D721Med (cell line): ENCODE results near the gene RAB3GAP2.
A peak's percentile ranks its signal among the peaks of the same experiment; 100 is the strongest.

ENCODE experiments used
- DNase-seq: peaks from one replicate; pipeline ENCODE4 v3.0.0; 2011; ENCODE audit warnings: low spot score; ENCODE audit not compliant: insufficient read length
- FAIRE-seq: peaks from 2 replicates; lab custom pipeline; 2011; peaks lifted over from hg19 to GRCh38; lab: Jason Lieb, UNC
- TF ChIP-seq, protein P1 (sequence below): IDR thresholded peaks from 2 replicates; pipeline ENCODE4 v1.5.1; 2012; ENCODE audit warnings: mild to moderate bottlenecking, control low read depth; ENCODE audit not compliant: insufficient read depth; ENCODE audit errors: missing control alignments

Gene RAB3GAP2

DNA sequence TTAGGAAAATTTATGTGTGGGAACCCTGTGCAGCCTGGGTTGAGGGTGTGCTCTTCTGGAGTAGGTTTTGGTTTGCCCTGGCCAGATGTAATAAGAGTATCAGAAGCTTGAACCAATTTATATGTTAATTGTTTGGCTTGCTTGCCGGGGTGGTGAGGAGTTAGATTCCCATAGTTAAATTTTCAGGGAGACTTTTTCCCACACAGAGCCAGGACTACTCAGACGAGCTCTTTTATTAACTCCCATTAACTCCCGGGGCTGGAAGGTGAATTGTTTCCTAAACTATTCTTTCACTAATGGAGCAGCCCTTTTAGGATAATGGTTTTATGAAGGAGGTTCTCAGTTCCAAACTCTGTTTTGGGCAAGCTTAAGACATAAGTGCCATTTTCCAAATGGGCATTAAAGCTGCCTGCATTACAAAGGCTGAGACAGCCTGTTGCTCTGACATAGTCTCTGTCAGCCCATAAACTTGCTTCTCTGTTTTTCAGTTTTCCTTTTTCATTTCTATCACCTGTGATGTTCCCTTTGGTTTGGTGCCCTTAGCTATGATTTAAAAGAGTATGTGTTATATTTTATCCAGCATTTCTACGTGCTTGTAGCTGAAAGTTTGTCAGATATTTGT is 18.0 kb upstream of the RAB3GAP2 start:
- DNase-seq (no peak), FAIRE-seq (peak; percentile 25)
- TF ChIP-seq, protein P1, sequence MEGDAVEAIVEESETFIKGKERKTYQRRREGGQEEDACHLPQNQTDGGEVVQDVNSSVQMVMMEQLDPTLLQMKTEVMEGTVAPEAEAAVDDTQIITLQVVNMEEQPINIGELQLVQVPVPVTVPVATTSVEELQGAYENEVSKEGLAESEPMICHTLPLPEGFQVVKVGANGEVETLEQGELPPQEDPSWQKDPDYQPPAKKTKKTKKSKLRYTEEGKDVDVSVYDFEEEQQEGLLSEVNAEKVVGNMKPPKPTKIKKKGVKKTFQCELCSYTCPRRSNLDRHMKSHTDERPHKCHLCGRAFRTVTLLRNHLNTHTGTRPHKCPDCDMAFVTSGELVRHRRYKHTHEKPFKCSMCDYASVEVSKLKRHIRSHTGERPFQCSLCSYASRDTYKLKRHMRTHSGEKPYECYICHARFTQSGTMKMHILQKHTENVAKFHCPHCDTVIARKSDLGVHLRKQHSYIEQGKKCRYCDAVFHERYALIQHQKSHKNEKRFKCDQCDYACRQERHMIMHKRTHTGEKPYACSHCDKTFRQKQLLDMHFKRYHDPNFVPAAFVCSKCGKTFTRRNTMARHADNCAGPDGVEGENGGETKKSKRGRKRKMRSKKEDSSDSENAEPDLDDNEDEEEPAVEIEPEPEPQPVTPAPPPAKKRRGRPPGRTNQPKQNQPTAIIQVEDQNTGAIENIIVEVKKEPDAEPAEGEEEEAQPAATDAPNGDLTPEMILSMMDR, result no peak

- FAIRE-seq, result no peak
Observed at GRCh38 chr1:220287129-220287528, 14.9 kb upstream of the RAB3GAP2 start.

GRCh38 chr1:220283625-220284024 is 11.4 kb upstream of the RAB3GAP2 start:
- DNase-seq, result no peak
- TF ChIP-seq, protein P1, result no peak
- FAIRE-seq, result peak; percentile 21

More at GRCh38 chr1:220287129-220287528, 14.9 kb upstream of the RAB3GAP2 start:
- TF ChIP-seq, protein P1, result no peak
- no peak for DNase-seq

GRCh38 chr1:220281159-220281574 is 8.9 kb upstream of the RAB3GAP2 start:
- DNase-seq, result no peak
- peak; percentile 95 for FAIRE-seq
- TF ChIP-seq, protein P1, result peak; percentile 79

DNA sequence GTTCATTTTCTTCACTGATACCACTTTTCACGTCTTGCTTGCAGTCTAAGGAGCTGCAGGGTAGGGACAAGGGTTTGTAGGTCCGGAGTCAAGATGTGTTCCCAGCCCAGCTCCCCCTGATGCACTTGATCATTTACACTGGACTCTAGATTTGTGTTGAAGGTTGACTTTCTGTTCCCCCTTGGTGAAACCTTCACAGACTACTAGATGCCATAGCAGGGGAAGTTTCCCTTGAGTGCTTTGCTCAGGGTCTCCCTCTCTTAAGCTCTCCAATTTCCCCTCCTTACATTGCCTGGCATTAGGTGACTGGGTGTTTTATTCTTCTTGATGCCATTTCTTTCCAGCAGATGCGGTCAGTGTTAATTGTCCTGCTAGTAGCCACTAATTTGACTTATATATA is 8.0 kb upstream of the RAB3GAP2 start:
- DNase-seq, result no peak
- no peak for FAIRE-seq
- TF ChIP-seq, protein P1, result no peak

DNA sequence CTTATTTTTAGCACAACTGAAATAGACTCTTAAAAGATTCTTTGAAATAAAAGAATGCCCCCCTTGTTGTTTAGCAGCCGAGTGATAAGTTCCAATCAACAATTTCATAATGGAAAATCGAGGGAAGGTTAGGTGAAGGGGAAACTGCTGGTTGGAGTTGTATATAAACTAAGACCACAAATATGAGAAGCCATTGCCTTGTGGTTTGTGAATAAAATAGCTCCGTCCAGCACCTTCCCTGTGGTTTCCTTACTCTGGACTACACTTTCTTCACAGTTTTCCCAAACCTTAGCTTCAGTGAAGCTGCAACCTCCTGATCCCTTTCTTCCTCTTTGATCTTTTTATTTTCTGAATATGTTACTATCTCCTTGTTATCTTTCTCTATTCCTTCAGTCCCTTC is 6.7 kb upstream of the RAB3GAP2 start:
- no peak for DNase-seq
- TF ChIP-seq, protein P1, result no peak
- peak; percentile 16 for FAIRE-seq

- FAIRE-seq, result no peak
- DNase-seq, result no peak
- TF ChIP-seq, protein P1, result no peak
Observed at GRCh38 chr1:220275430-220275829, 3.2 kb upstream of the RAB3GAP2 start.
